HG03175 (cell line): Measurements from ENCODE around the gene ATP2B2.

Source experiments
- ATAC-seq: cut with Tn5 transposase; IDR thresholded peaks from one replicate; pipeline ENCODE4 v1.9.1; 2021; ENCODE audit warnings: mild to moderate bottlenecking, moderate library complexity; ENCODE audit not compliant: unreplicated experiment

ATP2B2 gene

GRCh38 chr3:10286596-10287295, 218.6 kb downstream of the ATP2B2 start:
- no peak for ATAC-seq

- ATAC-seq: no peak
These were observed 219.3 kb downstream of the ATP2B2 start for GRCh38 chr3:10286133-10286524.

- ATAC-seq: no peak
These were observed 219.9 kb downstream of the ATP2B2 start for GRCh38 chr3:10285272-10286132.

- no peak for ATAC-seq
These were observed 220.9 kb downstream of the ATP2B2 start for GRCh38 chr3:10284496-10284895.

- ATAC-seq: no peak
These were observed 221.7 kb downstream of the ATP2B2 start for GRCh38 chr3:10283638-10284037.

- no peak for ATAC-seq
These were observed 223.4 kb downstream of the ATP2B2 start for GRCh38 chr3:10281951-10282350.

- no peak for ATAC-seq
These were observed 224.8 kb downstream of the ATP2B2 start for GRCh38 chr3:10280571-10280970.

- ATAC-seq: no peak
These were observed 225.2 kb downstream of the ATP2B2 start for GRCh38 chr3:10280177-10280529.

GRCh38 chr3:10279384-10280176, 225.8 kb downstream of the ATP2B2 start:
- no peak for ATAC-seq

GRCh38 chr3:10278501-10278900, 226.9 kb downstream of the ATP2B2 start:
- ATAC-seq: no peak

GRCh38 chr3:10277115-10277625, 228.2 kb downstream of the ATP2B2 start:
- no peak for ATAC-seq

GRCh38 chr3:10274601-10275000, 230.8 kb downstream of the ATP2B2 start:
- no peak for ATAC-seq
